ENCODE measurements around the gene ENDOD1. TPM values are rescaled to one million over a fixed set of nuclear protein-coding genes. Genes with fewer than 3 reads are reported as not detected.

ENDOD1 gene
- total and polyA plus RNA-seq, 4 donors, result 2.2 to 35.6 (median 5.9) TPM

DNA sequence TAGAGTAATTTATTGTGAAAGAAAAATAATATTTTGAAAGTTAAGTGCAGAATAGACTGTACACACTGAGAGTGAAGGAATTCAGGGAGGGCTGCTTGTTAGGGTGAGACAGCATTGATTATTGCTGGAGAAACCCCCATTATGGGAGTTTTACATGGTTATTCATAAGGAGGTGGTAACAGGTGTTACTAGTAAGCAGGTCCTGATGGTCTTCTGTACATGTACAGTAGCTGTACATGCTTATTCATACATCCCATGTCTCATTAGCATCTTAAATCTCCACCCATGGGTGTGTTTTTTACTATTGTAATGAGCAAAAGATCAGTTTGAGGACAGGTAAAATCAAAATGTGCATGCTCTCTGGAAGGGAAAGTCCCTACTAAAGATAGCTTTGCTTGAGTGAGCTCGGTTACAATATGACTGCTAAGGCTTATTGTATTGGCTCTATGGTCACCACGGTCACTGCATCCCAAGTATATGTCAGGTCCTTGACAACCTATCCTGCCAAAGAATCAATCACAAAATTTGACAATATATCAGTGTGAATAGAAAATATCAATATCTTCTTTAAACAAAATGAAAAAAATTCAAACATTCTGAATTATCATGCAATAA, 34.3 kb upstream of the ENDOD1 start:
- DNase-seq (ENCODE audit: low spot score), result no peak
- Histone ChIP-seq H3K27ac (ENCODE audit: low read depth in 1 of 2, low read length in 2 of 2) (no peak overlapping the region), H3K4me1 (ENCODE audit: control insufficient read depth in 4 of 4, insufficient read depth in 4 of 4, low read length in 3 of 4) (no peaks in the 10 kb centered on the region), H3K9me3 (ENCODE audit: control insufficient read depth in 4 of 4, low read length in 3 of 4) (no peaks in the 10 kb centered on the region), H3K9ac (ENCODE audit: low read depth in 1 of 2, low read length in 2 of 2) (no peak overlapping the region), H3K27me3 (ENCODE audit: control insufficient read depth in 4 of 4, insufficient read depth in 4 of 4, low read length in 3 of 4) (no peaks in the 10 kb centered on the region), H3K4me3 (ENCODE audit: low read depth in 1 of 3, low read length in 3 of 3) (no peak overlapping the region), H3K36me3 (ENCODE audit: control insufficient read depth in 4 of 4, insufficient read depth in 3 of 4, low read depth in 1 of 4, low read length in 3 of 4) (no peaks in the 10 kb centered on the region)
- TF ChIP-seq SP1 (IDR thresholded peaks at IDR 0.05) (no peak), TAF1 (conservative IDR thresholded peaks at IDR 0.05) (no peak), GABPA (IDR thresholded peaks at IDR 0.05 in 1 of 2, conservative IDR thresholded peaks at IDR 0.05 in 1 of 2) (no peak), YY1 (IDR thresholded peaks at IDR 0.05) (no peak), HNF4G (IDR thresholded peaks at IDR 0.05) (no peak), ZBTB33 (IDR thresholded peaks at IDR 0.05) (no peak), FOXA2 (IDR thresholded peaks at IDR 0.05) (no peak), CTCF (IDR thresholded peaks at IDR 0.05; ENCODE audit: low read depth, low read length, missing input control) (no peak)
- WGBS, result 45% methylated on average over 2 of the region's 2 CpGs

DNA sequence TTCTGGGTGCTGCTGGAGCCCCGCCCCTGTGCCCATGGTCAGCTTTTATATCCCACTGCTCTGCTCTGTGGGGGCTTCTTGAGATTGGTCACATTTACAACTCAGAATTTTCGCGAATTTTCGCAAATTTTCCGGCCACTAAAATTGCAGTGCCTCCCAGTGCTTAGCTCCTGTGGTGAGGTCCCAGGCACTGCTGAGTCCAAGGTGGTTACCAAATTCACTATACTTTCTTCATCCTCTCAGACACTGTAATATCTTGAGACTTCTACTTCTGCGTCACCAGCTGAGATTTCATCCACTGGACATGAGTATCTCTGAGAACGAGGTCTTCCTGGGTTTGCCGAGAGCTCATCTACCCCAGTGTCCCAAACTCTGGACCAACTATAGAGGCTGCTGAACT, 31.7 kb upstream of the ENDOD1 start:
- H3K27me3 ChIP-seq (ENCODE audit: control insufficient read depth in 4 of 4, insufficient read depth in 4 of 4, low read length in 3 of 4), result no peaks in the 10 kb centered on the region
- DNase-seq (ENCODE audit: low spot score), result no peak
- H3K27ac ChIP-seq (ENCODE audit: low read depth in 1 of 2, low read length in 2 of 2), result no peak overlapping the region
- no peaks in the 10 kb centered on the region for H3K36me3 ChIP-seq (ENCODE audit: control insufficient read depth in 4 of 4, insufficient read depth in 3 of 4, low read depth in 1 of 4, low read length in 3 of 4)
- no peak overlapping the region for H3K9ac ChIP-seq (ENCODE audit: low read depth in 1 of 2, low read length in 2 of 2)
- no peaks in the 10 kb centered on the region for H3K4me1 ChIP-seq (ENCODE audit: control insufficient read depth in 4 of 4, insufficient read depth in 4 of 4, low read length in 3 of 4)
- H3K9me3 ChIP-seq (ENCODE audit: control insufficient read depth in 4 of 4, low read length in 3 of 4), result no peaks in the 10 kb centered on the region
- WGBS, result 94% methylated on average over 8 of the region's 8 CpGs
- no peak overlapping the region for H3K4me3 ChIP-seq (ENCODE audit: low read depth in 1 of 3, low read length in 3 of 3)
- TF ChIP-seq, protein P1, sequence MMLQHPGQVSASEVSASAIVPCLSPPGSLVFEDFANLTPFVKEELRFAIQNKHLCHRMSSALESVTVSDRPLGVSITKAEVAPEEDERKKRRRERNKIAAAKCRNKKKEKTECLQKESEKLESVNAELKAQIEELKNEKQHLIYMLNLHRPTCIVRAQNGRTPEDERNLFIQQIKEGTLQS (IDR thresholded peaks at IDR 0.05), result no peak
- TF ChIP-seq GABPA (IDR thresholded peaks at IDR 0.05 in 1 of 2, conservative IDR thresholded peaks at IDR 0.05 in 1 of 2) (no peak), NR2F2 (IDR thresholded peaks at IDR 0.05) (no peak), SP1 (IDR thresholded peaks at IDR 0.05) (no peak), TAF1 (conservative IDR thresholded peaks at IDR 0.05) (no peak), EGR1 (IDR thresholded peaks at IDR 0.05; ENCODE audit: low read depth in 2 of 2) (no peak), YY1 (IDR thresholded peaks at IDR 0.05) (no peak), ZBTB33 (IDR thresholded peaks at IDR 0.05) (no peak), REST (IDR thresholded peaks at IDR 0.05) (no peak), RAD21 (IDR thresholded peaks at IDR 0.05) (no peak), CTCF (IDR thresholded peaks at IDR 0.05; ENCODE audit: low read depth, low read length, missing input control) (no peak), JUND (IDR thresholded peaks at IDR 0.05) (no peak), HNF4G (IDR thresholded peaks at IDR 0.05) (no peak), RXRA (IDR thresholded peaks at IDR 0.05) (no peak), HNF4A (conservative IDR thresholded peaks at IDR 0.05) (no peak), FOXA2 (IDR thresholded peaks at IDR 0.05) (no peak), MAX (IDR thresholded peaks at IDR 0.05) (no peak), FOXA1 (IDR thresholded peaks at IDR 0.05) (no peak)

Measured in liver (tissue), 9 donors.